GM12892 (cell line): ENCODE measurements around the gene PDYN.

Source experiments
- DNase-seq: peaks from one replicate; pipeline ENCODE4 v3.0.0; 2011; ENCODE audit not compliant: insufficient read length
- FAIRE-seq: peaks from 2 replicates; lab custom pipeline; 2011; peaks lifted over from hg19 to GRCh38; lab: Jason Lieb, UNC
- POLR2A ChIP-seq: IDR thresholded peaks from 2 replicates; pipeline ENCODE4 v1.6.1; 2011; ENCODE audit warnings: low read depth, low read length, control low read depth
- POLR2AphosphoS5 ChIP-seq: IDR thresholded peaks from 2 replicates; pipeline ENCODE4 v1.6.1; 2011; ENCODE audit warnings: low read depth, low read length, control low read depth
- TAF1 ChIP-seq: IDR thresholded peaks from 2 replicates; pipeline ENCODE4 v1.6.1; 2011; ENCODE audit warnings: low read depth, mild to moderate bottlenecking, control low read depth, low read length, borderline replicate concordance

PDYN gene

DNA sequence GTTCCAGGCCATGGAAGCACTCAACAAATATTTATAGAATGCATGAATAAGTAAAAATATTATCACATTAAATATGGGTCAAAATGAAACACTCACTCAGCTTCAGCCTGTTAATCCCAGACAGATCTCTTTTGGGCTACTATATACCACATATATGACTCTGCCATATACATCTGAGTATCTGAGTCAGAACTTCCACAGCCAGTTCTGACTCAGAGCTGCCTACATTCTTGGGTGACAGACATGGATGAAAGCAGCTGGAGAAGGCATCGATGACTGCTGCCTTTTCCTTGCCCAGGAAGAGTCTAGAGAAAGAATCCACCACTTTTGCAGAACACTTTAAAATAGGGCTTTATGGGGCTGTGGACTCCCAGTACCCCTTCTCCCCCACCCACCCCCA is 11.5 kb upstream of the PDYN start:
- TF ChIP-seq TAF1 (no peak), POLR2A (no peak), POLR2AphosphoS5 (no peak)
- FAIRE-seq (no peak), DNase-seq (no peak)

DNA sequence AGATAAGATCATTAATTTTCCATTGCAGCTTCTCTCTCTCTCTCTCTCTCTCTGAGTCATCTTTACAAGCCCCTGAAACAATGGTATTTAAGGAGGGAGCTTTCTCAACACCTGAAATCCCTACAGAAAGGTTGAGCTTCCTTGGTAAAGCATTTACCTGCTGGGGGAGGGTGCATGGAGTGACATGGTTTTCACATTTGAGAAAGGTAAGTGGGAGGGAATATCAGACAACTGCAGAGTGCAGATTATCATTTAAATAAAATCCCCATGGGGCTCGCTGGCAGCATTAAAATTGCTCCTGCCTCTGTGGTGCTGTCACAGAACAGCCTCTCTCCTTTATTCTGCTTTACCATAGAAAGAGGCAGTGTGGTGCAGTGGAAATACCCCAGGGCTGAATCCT is 10.3 kb upstream of the PDYN start:
- DNase-seq, result no peak
- no peak for FAIRE-seq
- no peak for TF ChIP-seq POLR2AphosphoS5
- TF ChIP-seq TAF1, result no peak
- no peak for TF ChIP-seq POLR2A

DNA sequence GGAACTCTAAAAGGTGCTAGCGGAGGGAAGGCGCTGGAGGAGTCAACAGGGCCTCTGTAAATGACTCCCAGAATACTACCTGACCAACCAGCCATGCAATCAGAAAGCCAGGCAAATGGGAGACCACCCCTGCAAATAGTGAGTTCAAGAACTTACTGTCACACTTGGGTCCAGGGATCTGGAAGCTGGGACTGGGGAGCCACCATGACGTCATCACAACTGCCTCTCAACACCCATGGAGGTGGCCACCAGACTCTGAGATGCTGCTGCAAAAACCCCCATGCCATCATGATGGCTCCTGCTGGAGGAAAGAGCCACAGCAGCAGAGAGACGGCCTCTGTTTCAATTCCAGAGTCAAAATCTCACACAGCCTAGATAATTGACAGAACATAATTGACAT is 8.5 kb upstream of the PDYN start:
- TF ChIP-seq POLR2AphosphoS5, result no peak
- TF ChIP-seq POLR2A, result no peak
- no peak for TF ChIP-seq TAF1
- FAIRE-seq, result no peak
- no peak for DNase-seq

DNA sequence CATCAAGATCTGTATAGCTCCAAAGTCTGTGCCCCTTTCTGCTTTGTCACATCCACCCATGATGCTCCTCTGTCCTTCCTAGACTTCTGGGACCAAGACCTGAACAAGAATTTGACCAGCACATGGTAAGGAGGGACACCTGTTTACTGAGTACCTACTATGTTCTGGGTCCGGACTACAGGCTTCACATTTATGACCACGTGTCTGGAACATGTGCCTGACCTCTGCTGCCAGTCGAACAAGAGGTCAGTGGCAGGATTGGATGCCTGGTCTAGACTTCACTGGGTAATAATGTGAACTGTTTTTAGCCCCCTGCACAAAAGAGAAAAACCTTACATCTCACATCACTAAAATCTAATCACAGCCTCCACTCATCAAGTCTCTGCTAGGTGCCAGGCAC is 7.3 kb upstream of the PDYN start:
- DNase-seq (no peak), FAIRE-seq (no peak)
- TF ChIP-seq POLR2A (no peak), POLR2AphosphoS5 (no peak), TAF1 (no peak)

DNA sequence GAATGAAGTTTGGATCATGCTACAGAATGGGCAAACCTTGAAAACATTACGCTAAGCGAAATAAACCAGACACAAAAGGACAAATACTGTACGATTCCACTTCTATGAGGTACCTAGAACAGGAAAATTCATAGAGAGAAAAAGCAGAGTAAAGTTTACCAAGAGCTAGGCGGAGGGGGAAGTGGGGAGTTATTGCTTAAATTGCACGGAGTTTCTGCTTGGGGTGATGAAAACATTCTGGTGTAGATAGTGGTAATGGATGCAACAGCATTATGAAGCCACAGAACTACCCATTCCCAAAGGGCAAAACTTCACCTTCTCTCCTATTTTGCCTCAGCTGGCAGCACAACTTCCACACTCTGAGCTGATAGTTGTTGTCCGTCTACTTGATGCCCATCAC is 6.4 kb upstream of the PDYN start:
- DNase-seq (no peak), FAIRE-seq (no peak)
- TF ChIP-seq POLR2A (no peak), TAF1 (no peak), POLR2AphosphoS5 (no peak)

DNA sequence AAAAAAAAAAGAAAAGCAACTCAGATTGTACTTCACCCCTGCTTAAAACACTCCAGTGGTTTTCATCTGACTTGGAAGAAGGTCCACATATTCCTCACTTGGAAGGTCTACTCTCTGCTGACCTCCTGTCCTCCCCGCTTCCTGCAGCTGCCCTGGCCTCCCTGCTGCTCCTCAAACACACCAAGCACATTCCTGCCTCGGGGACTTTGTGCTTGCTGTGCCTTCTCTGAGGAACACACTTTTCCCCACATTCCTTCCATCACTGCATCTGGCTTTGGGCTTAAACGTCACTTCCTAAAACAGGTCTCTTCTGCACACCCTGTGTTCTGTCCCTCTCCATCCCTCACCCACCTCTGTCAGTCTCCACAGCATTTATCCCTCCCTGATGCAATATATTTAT is 4.9 kb upstream of the PDYN start:
- DNase-seq (no peak), FAIRE-seq (no peak)
- TF ChIP-seq TAF1, result no peak

DNA sequence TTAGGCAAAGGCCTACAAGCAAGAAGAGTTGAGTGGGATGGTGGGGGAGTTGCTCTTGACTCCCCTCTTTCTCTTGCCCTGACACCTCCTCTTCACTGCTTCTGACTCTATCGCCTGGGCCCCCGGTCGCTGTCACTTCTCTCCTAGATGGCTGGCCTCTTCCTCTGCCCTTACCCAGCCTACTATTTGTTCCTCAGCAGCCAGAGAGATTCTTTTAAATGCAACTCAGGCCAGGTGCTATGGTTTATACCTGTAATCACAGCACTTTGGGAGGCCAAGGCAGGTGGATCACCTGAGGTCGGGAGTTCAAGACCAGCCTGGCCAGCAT is 4.3 kb upstream of the PDYN start:
- TF ChIP-seq POLR2A, result no peak
- no peak for TF ChIP-seq POLR2AphosphoS5
- no peak for TF ChIP-seq TAF1
- DNase-seq (no peak), FAIRE-seq (no peak)

DNA sequence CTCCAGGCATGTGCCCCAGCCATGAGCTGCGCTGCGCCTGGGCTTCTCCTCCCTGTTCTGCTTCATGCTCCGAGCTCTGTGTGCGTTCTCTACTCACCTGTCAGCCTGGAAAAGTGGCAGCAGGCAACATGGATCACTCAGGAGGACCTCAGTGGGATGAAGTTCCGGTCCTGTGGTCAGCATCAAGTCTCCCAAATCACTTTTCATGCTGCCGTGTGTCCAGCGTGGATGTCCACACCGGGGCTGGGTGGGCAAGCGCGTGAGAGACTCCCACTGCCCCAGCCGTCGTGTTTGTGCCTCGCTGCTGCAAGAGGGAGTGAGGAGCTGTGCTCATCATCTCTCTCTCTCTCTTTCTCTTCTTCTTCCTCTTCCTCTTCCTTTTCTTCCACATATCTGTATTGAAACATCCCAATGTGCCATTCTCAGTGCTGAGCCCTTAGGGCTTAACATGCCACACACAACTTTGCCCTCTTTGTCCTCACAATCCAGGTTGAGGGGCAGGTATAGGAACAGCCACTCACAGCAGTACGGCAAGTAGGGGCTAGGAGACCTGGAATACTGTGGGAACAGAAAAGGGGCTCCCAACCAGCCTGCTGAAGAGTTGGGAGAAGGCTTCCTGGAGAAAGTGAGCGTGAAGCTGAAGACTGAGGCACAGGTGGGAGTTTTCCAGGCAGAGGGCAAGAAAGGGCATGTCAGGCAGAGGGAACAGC is 3.8 kb upstream of the PDYN start:
- FAIRE-seq (no peak), DNase-seq (no peak)
- TF ChIP-seq POLR2A, result no peak

DNA sequence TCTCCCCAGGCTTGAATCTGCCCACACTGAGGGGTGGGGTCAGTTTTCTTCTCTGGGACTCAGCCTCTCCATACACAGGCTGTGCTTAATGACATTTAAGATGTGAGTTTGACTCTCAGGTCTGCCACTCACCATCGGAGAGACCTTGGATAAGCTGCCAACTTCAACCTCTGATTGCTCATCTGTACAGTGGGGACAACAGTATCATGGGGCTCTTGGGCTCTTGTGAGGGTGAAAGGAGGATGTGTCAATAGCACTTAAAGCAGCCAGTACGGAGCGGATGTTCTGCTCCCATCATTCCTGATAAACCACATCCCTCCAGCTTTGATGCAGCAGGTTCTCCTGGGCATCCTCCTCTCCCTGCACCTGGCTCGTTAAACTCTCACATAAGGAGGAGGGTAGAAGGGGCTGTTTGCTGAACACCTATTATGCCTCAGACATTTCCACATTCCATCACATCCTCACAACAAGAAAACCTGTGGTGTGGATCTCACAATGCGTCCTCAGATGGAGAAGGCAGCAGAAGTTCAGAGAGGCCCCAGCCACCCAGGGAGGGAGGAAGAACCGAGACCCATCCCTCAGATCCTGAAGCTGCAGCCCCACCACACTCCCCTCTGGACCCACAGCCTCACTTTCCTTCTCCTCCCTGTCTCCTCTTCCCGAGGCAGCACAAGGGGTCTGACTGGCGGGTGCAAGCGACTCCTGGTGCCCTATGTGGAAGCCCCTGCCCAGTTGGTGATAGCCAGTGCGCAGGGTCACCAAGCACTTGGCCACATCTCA is 1.9 kb upstream of the PDYN start:
- no peak for FAIRE-seq

DNA sequence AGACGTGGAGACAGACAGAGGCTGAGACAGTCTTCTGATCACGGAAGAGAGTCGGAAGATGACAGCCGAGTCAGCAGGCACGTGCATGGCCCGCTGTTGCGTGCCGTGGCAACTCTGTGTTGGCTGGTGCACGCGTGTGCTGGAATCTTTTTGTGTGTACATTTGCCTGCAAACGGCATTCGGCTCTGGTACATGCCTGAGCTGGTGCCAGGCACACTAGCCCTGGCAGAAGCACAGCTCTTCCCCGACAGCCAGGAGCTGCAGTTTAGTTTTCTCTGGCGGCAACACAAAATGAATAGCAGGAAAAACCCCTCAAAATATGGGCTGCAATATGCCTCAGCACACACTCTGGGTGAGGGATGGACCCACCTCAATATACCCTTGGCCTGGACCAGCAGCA is 769 bp upstream of the PDYN start:
- FAIRE-seq, result no peak
- no peak for TF ChIP-seq POLR2AphosphoS5
- no peak for DNase-seq

More for the DNA sequence above, 1.9 kb upstream of the PDYN start:
- TF ChIP-seq TAF1, result no peak
- no peak for TF ChIP-seq POLR2A
- no peak for TF ChIP-seq POLR2AphosphoS5
- DNase-seq, result no peak

DNA sequence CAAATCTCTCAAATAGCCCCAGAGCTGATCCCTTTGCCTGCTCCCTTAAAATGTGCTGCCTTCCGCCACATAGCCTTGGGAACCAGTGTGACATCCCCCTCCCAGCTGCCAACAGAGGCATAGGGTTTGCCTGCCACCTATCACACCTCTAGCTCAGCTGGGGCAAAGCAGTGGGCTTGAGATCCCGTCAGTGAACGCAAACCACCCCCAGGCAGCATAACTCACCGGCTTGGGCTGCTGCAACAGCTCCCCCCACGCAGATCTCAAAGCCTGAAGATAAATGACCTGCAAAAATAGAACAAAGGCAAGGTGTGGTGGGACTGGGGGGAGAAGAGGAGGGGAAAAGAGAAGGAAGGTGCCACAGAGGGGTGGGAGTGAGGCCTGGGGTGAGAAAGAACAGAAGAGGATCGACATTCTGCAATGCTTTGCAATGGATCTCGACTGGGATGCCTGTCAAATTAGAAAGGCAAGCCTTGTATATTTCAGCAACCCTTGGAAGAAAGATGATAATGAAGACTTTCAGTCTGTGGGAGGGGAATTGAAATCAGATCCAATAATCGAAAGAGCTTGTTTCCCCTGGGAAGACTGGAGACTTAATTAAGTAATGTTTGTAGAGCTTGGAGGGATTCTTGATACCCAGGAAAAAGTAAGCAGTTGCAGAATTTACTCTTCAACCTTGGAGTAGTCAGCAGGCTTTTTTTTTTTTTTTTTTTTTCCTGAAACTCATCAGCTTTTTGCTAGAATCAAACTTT is 1.3 kb downstream of the PDYN start:
- no peak for FAIRE-seq

DNA sequence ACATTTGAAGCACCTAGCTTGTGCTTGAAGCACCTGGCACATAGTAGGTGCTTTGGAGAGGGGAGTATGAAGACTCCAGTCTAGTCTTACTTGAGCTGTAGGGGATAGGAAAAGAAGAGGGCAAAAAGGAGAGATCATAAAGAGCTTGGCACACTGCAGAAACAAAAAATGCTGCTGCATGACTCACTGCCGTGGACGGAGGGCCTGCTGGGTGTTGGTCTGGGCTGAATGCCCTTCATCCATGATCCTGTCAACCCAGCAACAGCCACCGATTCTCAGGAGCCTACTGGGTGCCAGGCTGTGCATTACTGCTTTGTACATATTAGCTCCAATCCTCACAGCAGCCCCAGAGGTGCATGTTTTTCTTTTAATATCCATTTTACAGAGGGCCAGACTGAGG is 6.0 kb downstream of the PDYN start:
- no peak for DNase-seq
- no peak for TF ChIP-seq POLR2A
- no peak for TF ChIP-seq TAF1
- TF ChIP-seq POLR2AphosphoS5, result no peak
- FAIRE-seq, result no peak

More for the DNA sequence above, 1.3 kb downstream of the PDYN start:
- no peak for DNase-seq
- TF ChIP-seq POLR2A (no peak), TAF1 (no peak), POLR2AphosphoS5 (no peak)
